Fibroblast of gingiva (primary cell): ENCODE measurements around the gene ACCS.

Source experiments
- DNase-seq: peaks from one replicate; pipeline ENCODE4 v3.0.0-alpha.2; 2011; ENCODE audit warnings: low read depth

Gene ACCS

DNA sequence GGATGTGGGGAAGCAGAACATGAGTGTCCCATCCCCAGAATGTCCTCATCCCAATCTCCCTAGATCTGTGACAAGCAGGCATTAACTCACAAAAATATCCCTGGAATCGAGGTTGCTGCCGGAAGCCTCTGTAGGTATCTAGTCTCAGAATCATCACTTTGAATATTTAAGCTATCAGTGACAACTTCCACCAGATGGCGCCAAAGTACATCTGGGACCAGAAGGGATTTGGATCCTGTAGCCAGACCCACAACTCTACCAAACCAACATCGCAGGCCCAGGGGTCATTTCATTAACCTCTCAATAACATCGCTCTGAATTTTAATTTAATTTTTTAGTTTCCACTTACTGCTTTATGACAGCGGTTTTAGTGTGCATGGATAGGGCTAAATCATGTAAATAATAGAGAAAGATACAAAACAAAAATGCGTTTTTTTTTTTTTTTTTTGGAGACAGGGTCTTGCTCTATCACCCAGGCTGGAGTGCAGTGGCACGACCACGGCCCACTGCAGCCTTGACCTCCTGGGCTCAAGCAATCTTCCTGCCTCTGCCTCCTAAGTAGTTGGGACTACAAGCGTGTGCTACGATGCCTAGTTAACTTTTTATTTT is 28.3 kb downstream of the ACCS start:
- peak; percentile 73 for DNase-seq

GRCh38 chr11:44095506-44096359 is 29.7 kb downstream of the ACCS start, which contains the start of gene EXT2:
Gene EXT2 (plus strand): TSS chr11:44095678. CDS start chr11:44107713, 12,035 bp downstream.
- DNase-seq: peak; percentile 77

- DNase-seq: no peak
These were observed 30.5 kb downstream of the ACCS start for GRCh38 chr11:44096360-44097185.

GRCh38 chr11:44097821-44098220 is 31.8 kb downstream of the ACCS start:
- no peak for DNase-seq

- peak; percentile 22 for DNase-seq
These were observed 35.0 kb downstream of the ACCS start for GRCh38 chr11:44101098-44101497.

DNA sequence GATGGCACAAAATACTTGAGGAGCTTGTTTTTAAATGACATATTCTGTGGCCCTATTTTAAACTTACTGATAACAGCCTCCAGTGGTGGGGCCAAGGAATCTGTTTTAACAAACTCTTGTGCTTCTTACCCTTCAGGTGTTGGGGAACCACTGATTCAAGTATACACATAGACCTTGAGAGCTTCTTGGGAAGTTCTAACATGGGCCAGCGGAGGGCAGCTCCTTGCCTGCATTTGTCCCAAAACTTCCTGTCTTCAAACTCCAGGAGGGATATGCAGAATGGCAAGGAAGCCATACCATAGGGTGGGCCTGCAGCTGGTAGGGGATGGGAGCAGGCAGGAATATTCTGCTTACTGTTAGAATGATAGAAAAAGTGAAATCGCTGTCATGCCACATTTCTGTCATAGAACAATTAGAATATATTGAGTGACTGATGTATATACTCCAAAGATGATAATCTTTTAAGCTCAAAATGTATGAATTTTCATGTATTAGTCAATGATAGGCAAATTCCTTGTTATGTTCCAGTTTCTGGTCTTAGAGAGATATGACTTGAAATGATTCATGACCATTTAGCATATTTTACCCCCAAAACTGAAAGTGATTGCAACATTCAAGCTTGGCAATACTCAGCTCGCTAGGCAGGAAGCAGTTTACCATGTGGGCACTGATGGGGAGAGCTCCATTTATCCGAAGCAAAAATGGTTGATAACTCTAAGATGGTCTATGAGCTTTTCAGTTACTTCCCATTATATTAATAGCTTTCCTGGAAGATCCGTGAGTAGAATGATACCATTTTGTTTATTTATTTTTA is 38.6 kb downstream of the ACCS start:
- DNase-seq: peak; percentile 49

- DNase-seq: no peak
These were observed 42.2 kb downstream of the ACCS start for GRCh38 chr11:44108260-44108659.

GRCh38 chr11:44110231-44110679 is 44.2 kb downstream of the ACCS start:
- no peak for DNase-seq

GRCh38 chr11:44112091-44112821 is 46.2 kb downstream of the ACCS start:
- peak; percentile 87 for DNase-seq

DNA sequence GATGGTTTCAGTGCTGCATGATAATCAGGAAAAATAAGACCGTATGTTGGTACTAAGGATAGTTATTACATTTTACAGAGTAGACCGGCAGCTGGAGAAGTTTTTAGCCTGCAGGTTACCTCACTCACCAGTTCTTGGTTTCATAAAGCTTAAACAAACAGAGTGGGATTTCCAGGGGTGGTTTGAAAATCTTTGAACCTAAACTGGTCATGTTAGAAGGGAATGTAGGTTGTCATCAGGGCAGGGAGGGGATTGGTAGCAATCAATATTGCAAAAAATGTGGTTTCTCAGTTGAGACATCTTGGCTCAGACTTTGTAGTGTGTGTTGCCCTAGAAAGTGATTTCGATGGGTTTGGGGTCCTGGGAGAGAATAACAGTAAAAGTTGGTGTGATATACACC is 46.9 kb downstream of the ACCS start:
- no peak for DNase-seq

- no peak for DNase-seq
These were observed 47.5 kb downstream of the ACCS start for GRCh38 chr11:44113572-44113971.

GRCh38 chr11:44116234-44116830 is 50.3 kb downstream of the ACCS start:
- DNase-seq: no peak

- no peak for DNase-seq
These were observed 54.1 kb downstream of the ACCS start for GRCh38 chr11:44120169-44120568.

- DNase-seq: no peak
These were observed 59.5 kb downstream of the ACCS start for GRCh38 chr11:44125598-44125997.

DNA sequence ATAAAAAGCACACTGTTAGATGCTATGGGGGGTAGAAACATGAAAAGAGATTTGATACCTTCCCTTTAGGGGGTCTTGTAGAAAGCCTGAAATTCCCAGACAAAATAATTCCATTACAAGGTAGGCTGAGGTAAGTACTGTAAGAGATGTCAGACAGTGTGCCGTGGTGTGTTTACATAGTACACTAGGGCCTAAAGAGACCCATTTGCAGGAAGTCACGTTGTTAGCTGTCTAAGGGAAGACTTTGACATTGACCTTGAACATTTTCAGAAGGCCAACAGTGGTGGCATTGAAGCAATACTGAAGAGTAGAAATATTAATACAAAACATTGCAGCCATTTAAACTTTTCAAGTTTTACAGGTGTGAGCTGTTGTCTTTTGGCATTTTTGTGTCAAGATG is 60.2 kb downstream of the ACCS start:
- DNase-seq: no peak

DNA sequence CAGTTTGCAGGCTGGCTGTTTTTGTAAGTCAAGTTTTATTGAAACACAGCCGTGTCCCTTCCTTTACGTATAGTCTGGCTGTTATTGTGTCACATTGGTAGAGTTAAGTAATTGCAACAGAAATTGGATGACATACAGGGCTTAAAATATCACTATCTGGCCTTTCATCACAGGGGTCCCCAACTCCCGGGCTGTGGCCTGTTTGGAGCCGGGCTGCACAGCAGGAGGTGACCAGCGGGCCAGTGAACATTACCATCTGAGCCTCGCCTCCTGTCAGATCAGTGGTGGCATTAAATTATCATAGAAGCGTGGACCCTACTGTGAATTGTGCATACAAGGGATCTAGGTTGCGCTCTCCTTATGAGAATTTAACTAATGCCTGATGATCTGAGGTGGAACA is 61.1 kb downstream of the ACCS start:
- no peak for DNase-seq

DNA sequence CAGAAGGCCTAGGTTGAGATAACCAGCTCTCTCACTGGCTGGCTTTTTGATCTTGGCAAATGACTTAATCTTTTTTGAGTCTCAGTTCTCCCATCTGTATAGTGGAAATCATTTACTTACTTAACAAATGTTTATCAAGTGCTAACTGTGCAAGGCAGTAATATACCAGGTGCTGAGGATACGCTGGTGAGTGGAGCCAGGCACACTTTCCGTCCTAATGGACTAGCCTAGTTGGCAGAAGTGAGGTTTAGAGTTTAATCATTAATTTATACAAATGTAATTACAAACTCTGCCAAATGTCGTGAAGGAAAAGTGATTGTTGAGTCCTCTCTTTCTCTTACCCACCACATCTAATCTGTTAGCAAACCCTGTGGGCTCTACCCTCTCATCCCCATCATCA is 62.7 kb downstream of the ACCS start:
- no peak for DNase-seq

DNA sequence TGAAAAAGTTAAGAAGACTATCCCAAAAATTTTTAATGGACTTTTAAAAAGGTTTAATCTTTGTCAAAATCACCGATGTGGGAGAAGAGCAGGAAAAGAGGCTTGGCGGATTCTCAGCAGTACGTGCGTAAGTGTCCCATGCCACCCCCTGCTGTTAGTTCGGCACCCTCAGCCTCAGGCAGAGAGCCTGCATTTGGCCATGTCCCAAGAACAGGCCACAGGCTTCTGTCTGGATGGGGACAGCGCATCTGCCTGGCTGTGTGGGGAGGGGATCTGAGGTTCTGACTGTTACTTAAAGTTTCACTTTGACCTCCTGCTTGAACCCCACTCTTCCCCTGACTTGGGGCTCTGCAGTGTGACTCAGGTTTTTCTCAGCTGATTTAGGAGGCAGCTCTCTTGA is 64.7 kb downstream of the ACCS start:
- no peak for DNase-seq

DNA sequence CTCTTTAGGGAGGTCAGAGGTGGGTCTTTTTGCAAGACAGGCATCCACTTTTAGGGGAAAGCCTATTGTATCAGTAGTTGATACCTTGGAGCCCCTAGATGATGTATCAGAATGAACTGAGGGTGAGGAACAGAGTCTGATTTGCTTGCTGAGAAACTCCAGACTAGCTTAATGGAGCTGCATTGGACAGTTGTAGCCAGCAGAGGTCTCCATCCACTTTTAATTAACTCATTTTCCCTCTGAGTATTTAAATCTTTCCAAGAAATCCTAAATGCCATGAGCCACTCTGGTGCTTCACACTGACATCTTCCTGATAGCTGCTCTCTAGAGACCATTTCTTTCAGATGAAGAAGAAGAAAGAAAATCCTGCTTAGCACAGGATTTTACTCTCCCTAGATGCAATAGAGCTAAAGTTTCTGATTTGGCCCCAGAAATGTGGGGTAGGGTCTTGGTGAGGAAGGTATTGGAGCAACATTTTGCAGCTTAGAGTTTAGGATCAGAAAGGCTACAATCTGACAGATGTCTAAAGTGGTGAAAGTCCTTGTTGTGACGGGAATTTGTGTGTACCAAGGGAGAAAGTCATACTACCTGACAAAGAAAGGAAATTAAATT is 67.4 kb downstream of the ACCS start:
- DNase-seq: peak; percentile 49
